Measurements from ENCODE around the gene PIAS3. TPM values are rescaled to one million over a fixed set of nuclear protein-coding genes. Genes with fewer than 3 reads are reported as not detected.

Gene PIAS3
- total RNA-seq, 1 donor from 2014 or later: 44.4 TPM

- intact Hi-C loops (cut with DNase I): loop anchor here (2.0 kb wide), 1 partner anchor 63 kb away; the partner anchor contains the start of gene ITGA10
- peaks cover 26 to 52% of the 10 kb centered on the region in 2 donors for H3K36me3 ChIP-seq
Measured at GRCh38 chr1:145847827-145848226, 11.1 kb downstream of the PIAS3 start.

DNA sequence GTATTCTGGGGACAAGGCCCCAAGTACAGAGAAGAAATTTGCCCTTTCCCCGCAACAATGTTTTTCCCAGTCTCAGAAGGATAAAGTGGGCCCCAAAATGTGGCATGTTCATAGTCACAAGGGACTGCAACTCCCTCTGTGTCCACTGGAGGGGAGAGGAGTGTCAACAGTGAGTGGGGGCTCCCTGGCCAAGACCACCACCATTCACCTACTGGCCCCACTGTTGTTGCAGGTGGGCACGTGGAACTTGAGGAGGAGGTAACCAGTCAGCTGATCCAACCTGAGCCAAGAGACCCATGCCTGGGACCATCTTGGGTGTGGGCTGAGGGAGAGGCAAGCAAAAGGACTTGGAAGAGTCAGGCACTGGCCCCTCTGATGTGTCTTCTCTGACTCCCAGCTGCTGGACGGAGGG lies 12.7 kb downstream of the PIAS3 start:
- H3K27ac ChIP-seq: peak overlapping the region; percentile 73 to 78
- H3K4me3 ChIP-seq: peak overlapping the region in 1 of 2 donors; percentile 65
- peaks cover 0 to 21% of the 10 kb centered on the region in 2 donors for H3K4me1 ChIP-seq
- DNase-seq (ENCODE audit: low spot score in 2 of 2): no peak
- TF ChIP-seq, protein P1, sequence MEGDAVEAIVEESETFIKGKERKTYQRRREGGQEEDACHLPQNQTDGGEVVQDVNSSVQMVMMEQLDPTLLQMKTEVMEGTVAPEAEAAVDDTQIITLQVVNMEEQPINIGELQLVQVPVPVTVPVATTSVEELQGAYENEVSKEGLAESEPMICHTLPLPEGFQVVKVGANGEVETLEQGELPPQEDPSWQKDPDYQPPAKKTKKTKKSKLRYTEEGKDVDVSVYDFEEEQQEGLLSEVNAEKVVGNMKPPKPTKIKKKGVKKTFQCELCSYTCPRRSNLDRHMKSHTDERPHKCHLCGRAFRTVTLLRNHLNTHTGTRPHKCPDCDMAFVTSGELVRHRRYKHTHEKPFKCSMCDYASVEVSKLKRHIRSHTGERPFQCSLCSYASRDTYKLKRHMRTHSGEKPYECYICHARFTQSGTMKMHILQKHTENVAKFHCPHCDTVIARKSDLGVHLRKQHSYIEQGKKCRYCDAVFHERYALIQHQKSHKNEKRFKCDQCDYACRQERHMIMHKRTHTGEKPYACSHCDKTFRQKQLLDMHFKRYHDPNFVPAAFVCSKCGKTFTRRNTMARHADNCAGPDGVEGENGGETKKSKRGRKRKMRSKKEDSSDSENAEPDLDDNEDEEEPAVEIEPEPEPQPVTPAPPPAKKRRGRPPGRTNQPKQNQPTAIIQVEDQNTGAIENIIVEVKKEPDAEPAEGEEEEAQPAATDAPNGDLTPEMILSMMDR (IDR thresholded peaks at IDR 0.05): peak; percentile 56 to 61 (median 59)
- intact Hi-C loops (cut with DNase I): loop anchor here (2.0 kb wide), 1 partner anchor 65 kb away; the partner anchor contains the start of gene ITGA10
- no peaks in the 10 kb centered on the region for H3K27me3 ChIP-seq
- H3K36me3 ChIP-seq: peaks cover 21 to 51% of the 10 kb centered on the region in 2 donors
- H3K9me3 ChIP-seq: no peaks in the 10 kb centered on the region

More at GRCh38 chr1:145847827-145848226, 11.1 kb downstream of the PIAS3 start:
- TF ChIP-seq, protein P1 (IDR thresholded peaks at IDR 0.05): no peak
- no peaks in the 10 kb centered on the region for H3K9me3 ChIP-seq
- no peak for DNase-seq (ENCODE audit: low spot score in 2 of 2)
- no peak overlapping the region for H3K4me3 ChIP-seq
- H3K4me1 ChIP-seq: peaks cover 0 to 21% of the 10 kb centered on the region in 2 donors
- peak overlapping the region; percentile 72 to 89 for H3K27ac ChIP-seq
- no peaks in the 10 kb centered on the region for H3K27me3 ChIP-seq

- Histone ChIP-seq H3K4me3 (peak within 1 kb of the TSS; percentile 51 to 65), H3K36me3 (peaks cover 21 to 50% of the 10 kb centered on the region in 2 donors), H3K27me3 (no peaks in the 10 kb centered on the region), H3K9me3 (no peaks in the 10 kb centered on the region), H3K27ac (peak within 1 kb of the TSS; percentile 73 to 78), H3K4me1 (peaks cover 0 to 21% of the 10 kb centered on the region in 2 donors)
- peak; percentile 17 to 88 for DNase-seq (ENCODE audit: low spot score in 2 of 2)
- intact Hi-C loops (cut with DNase I): loop anchor here (1.0 to 2.0 kb wide), 3 partner anchors 14 to 168 kb away; partner anchors contain the start of genes ITGA10 and PIAS3
- TF ChIP-seq, protein P1 (IDR thresholded peaks at IDR 0.05): peak; percentile 88 to 98 (median 94)
Measured at GRCh38 chr1:145845514-145846161, 13.2 kb downstream of the PIAS3 start, which contains the start of gene NUDT17. Gene NUDT17 (plus strand): TSS chr1:145845630. CDS start chr1:145845641, 11 bp downstream.

DNA sequence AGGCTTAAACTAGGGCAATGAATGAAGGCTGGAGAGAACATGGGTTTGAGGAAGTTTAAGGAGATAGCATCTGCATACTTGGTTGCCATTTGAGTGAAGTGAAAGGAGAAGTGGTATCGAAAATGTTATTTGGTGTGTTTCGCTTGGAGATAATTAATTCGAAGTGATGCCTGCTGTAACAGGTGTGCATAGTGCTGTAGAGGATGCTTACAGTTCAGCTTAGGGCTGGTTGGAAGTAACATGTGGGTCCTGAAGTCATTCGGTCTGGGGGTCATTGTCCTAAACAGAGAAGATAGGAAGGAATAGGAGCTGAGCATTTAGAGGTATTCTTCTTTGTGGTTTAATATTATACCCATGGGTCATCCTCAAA lies 13.8 kb downstream of the PIAS3 start:
- no peak for DNase-seq (ENCODE audit: low spot score in 2 of 2)
- Histone ChIP-seq H3K9me3 (no peaks in the 10 kb centered on the region), H3K27me3 (no peaks in the 10 kb centered on the region), H3K36me3 (peaks cover 21 to 51% of the 10 kb centered on the region in 2 donors), H3K4me3 (peak overlapping the region; percentile 51 to 65), H3K27ac (peak overlapping the region; percentile 73 to 78), H3K4me1 (peaks cover 0 to 18% of the 10 kb centered on the region in 2 donors)
- intact Hi-C loops (cut with DNase I): loop anchor here (1.0 kb wide), 2 partner anchors 14 to 168 kb away; partner anchors contain the start of gene PIAS3
- TF ChIP-seq, protein P1 (IDR thresholded peaks at IDR 0.05): no peak

DNA sequence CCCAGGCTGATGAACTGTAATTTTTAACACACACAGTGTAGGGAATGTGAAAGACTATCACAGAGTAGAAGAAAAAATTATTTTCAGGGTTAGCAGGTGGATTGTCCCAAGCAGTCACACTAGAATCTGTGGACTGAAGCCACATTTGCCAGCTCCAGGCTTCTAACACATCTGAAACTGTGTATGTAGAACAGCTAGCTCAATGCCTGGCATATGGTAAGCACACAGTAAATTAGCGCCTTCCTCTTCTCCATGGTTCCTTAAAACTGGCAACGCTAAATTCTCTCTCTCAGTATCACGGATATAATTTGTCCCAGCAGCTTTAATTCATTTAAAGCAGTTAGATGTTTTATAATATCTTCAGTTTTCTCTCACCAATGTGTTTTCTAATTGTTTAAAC lies 15.8 kb downstream of the PIAS3 start:
- TF ChIP-seq, protein P1 (IDR thresholded peaks at IDR 0.05): no peak
- intact Hi-C loops (cut with DNase I): no loop called here
- no peak overlapping the region for H3K27ac ChIP-seq
- DNase-seq (ENCODE audit: low spot score in 2 of 2): no peak
- H3K27me3 ChIP-seq: no peaks in the 10 kb centered on the region
- H3K4me3 ChIP-seq: no peak overlapping the region
- peaks cover 0 to 8% of the 10 kb centered on the region in 2 donors for H3K4me1 ChIP-seq
- no peaks in the 10 kb centered on the region for H3K9me3 ChIP-seq
- peaks cover 39 to 54% of the 10 kb centered on the region in 2 donors for H3K36me3 ChIP-seq

Data from ascending aorta (tissue), 2 donors.